KOPT-K1 (cell line): ENCODE results near the gene U2AF2.
"Not testable (repeated sequence)": the region's sequence is repeated elsewhere in the genome, so short reads cannot be mapped to it uniquely, and the experiment has no call there.

Source experiments
- H3K27ac ChIP-seq: fragments of 200-600 bp; sonication (generic); 2 replicates; pipeline ENCODE4 v1.5.1; 2016; ENCODE audit warnings: antibody characterized with exemption, mild to moderate bottlenecking, low read depth, low read length; ENCODE audit not compliant: poor library complexity, severe bottlenecking
- H3K36me3 ChIP-seq: fragments of 200-600 bp; sonication (generic); 2 replicates; pipeline ENCODE4 v1.5.1; 2017; ENCODE audit warnings: antibody characterized with exemption, mild to moderate bottlenecking, low read length, moderate library complexity; ENCODE audit not compliant: insufficient read depth
- H3K9me3 ChIP-seq: fragments of 200-600 bp; sonication (generic); 2 replicates; pipeline ENCODE4 v1.5.1; 2017; ENCODE audit warnings: antibody characterized with exemption, low read length, mild to moderate bottlenecking; ENCODE audit not compliant: insufficient read depth, poor library complexity, severe bottlenecking

Gene U2AF2

DNA sequence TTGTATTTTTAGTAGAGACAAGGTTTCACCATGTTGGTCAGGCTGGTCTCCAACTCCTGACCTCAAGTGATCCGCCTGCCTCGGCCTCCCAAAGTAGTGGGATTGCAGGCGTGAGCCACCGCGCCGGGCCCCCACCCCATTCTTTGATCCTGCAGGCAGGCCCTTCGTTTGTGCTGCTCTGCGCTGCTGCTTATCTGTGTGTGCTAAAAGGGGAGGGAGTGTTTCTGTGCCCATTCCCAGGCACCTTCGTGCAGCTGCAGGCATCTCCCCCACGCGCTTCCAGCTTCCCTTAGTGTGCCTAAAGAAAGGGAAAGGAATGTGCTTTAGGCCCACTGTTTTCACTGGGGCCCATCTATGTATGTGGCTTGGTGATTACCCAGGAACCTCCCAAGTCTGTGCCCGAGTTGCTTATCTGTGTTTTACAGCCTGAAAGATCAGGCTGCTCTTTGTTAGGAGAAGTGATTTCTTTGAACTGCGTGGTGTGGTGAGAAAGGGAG is 47.3 kb downstream of the U2AF2 start:
- Histone ChIP-seq H3K9me3 (no peaks in the 10 kb centered on the region), H3K36me3 (peaks cover 44% of the 10 kb centered on the region), H3K27ac (no peak overlapping the region)

DNA sequence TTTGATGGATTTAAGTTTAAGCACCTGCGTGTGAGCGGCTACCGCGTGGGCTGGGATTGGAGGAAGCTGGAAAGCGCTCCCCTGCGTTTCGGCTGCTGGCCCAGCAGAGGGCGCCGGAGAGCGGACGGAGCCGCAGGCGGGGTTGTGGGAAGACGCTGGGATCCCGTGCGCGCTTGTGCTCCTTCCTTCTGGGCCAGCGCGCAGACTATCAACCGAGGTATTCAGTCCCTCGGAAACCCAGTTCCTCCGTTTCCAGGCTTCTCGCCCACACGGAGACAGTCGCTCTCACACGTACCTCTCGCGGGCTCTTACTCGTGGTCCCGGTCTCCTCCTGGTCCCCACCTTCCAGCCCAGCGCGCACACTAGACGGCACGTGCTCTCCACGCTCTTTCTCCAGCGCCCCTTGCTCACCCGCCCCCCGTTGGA is 49.0 kb downstream of the U2AF2 start:
- H3K27ac ChIP-seq, result no peak overlapping the region
- peaks cover 30% of the 10 kb centered on the region for H3K36me3 ChIP-seq
- H3K9me3 ChIP-seq, result no peaks in the 10 kb centered on the region

DNA sequence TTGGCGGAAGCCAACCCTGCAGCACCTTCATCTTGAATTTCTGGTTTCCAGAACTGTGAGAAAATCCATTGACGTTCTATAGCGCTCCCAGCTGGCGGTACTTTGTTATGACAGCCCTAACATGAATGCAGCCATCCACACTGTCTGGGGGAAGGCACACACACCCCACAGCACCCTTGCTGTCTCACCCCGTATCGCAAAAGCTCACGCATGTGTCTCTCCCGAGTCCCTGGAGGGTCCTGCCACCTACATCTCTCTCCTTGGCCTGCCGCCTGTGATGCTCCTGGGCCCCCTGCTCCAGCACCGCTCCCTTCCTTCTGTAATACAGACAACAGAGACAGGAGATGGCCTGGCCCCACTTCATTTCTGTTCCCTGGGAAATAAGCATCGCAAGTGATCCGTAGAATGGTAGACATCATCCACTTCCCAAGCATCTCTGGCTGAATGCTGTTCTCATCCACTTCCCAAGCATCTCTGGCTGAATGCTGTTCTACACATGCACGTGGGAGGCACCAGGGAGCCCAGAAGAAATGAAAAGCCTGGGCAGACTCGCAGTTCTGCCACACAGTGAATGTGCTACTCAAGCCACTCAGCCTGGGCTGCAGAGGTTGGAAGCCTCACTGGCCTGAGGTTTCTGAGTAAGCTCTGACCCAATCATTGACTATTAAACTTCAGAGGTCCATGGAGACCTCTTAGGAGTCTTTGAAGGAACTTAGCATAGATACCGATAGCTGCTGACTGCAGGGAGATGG is 49.8 kb downstream of the U2AF2 start:
- Histone ChIP-seq H3K36me3 (peaks cover 23% of the 10 kb centered on the region), H3K27ac (no peak overlapping the region), H3K9me3 (no peaks in the 10 kb centered on the region)

DNA sequence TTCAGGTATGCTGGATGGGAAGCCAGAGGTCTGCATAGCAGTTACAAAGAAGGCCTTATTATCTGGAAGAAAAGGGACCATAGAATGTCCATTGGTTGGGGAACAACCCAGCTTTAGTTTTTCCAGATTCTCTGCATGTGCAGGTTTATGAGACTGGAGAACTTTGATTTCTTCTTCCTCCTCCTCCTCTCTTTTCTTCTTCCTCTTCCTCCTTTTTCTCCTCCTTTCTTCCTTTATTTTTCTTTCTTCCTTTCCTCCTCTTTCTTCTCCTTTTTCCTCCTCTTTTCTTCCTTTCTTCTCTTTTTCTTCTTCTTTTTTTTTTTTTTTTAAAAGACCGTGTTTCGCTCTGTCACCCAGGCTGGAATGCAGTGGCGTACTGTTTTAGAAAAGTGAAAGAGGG is 51.1 kb downstream of the U2AF2 start:
- peaks cover 16% of the 10 kb centered on the region for H3K36me3 ChIP-seq
- no peaks in the 10 kb centered on the region for H3K9me3 ChIP-seq
- H3K27ac ChIP-seq, result no peak overlapping the region

DNA sequence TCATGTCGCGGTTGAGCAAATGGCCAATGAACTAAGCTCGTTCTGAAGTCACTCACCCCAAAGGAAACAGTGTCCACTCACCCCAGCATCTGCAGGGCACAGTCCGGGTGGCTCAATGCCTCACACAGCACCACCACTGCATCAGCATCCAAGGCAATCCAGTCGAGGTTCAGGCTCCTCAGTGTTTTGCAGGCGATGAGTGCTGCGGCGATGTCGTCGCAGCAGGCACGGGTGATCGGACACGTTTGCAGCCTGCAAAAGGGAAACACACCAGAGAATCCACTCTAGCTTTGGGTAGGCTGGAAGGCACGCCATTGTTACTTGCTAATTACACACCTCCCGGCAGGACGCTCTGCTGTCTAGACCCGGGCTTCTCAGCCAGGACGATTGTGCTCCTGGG is 56.9 kb downstream of the U2AF2 start:
- H3K27ac ChIP-seq, result no peak overlapping the region
- peaks cover 5% of the 10 kb centered on the region for H3K9me3 ChIP-seq
- H3K36me3 ChIP-seq, result no peaks in the 10 kb centered on the region

DNA sequence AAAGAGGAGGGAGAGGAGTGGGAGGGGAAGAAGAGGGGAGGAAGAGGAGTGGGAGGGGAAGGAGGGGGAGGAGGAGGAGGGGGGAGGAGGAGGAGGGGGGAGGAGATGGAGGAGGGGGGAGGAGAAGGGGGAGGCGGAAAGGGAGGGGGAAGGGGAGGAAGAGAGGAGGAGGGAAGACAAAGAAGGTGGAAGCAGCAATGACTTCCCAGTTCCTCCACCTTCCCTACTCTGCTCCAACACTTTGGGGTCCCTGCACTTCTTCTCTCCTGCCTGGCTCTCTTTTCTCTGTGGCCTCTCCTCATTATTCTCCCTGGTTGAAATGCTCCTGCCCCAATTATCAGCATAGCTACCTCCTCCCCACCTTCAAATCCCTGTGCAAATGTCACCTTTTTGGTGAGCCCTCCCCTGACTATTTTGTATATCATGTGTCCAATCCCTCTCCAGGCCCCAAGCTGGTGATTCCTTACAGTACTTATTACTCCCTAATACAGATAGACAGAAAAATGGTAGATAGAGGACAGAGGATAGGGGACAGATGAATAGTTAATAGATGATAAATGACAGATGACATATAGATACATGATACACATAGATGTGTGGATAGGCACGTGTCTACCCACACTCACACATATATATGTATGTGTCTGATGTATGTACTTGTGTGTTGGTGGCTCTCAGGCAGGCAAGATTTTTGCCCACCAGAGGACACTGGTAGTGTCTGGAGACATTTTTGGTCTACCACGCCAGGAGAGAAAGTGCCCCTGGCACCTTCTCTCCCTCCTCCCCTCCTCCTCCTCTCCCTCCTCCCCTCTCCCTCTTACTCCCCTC is 58.2 kb downstream of the U2AF2 start:
- peaks cover 5% of the 10 kb centered on the region for H3K9me3 ChIP-seq
- H3K27ac ChIP-seq, result no peak overlapping the region
- no peaks in the 10 kb centered on the region for H3K36me3 ChIP-seq

DNA sequence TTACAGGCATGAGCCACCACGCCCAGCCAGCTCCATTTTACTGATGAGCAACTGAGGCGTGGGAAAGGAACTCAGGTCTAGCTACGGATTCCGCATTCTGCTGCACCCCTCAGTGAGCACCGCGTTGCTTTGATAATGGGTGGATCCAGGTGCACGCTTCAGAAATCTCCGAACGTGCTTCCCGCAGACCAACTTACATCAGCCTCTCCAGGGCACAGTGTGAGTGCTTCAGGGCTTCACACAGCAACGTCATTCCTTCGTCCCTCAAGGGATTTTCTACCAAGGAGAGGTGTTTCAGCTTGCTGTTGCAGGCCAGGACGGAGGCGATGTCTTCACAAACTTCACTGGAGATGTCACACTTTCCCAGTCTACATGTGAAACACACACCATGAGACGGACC is 61.7 kb downstream of the U2AF2 start:
- H3K27ac ChIP-seq, result no peak overlapping the region
- no peaks in the 10 kb centered on the region for H3K36me3 ChIP-seq
- peaks cover 27% of the 10 kb centered on the region for H3K9me3 ChIP-seq

DNA sequence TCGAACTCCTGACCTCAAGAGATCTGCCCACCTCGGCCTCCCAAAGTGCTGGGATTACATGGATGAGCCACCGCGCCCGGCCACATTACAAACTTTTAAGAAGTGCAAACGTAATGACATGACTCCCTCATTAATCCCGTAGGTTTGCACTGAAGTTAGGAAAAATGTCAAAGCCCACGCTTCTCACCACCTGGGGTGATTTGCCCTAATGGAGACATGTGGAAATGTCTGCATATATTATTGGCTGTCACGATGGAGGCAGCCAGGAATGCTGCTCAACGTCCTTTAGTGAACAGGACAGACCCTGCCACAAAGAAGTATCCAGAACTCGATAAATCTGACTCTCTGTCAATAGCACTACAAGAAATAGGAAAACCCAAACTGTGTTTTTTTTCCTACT is 62.4 kb downstream of the U2AF2 start:
- Histone ChIP-seq H3K36me3 (no peaks in the 10 kb centered on the region), H3K9me3 (peaks cover 34% of the 10 kb centered on the region), H3K27ac (no peak overlapping the region)

DNA sequence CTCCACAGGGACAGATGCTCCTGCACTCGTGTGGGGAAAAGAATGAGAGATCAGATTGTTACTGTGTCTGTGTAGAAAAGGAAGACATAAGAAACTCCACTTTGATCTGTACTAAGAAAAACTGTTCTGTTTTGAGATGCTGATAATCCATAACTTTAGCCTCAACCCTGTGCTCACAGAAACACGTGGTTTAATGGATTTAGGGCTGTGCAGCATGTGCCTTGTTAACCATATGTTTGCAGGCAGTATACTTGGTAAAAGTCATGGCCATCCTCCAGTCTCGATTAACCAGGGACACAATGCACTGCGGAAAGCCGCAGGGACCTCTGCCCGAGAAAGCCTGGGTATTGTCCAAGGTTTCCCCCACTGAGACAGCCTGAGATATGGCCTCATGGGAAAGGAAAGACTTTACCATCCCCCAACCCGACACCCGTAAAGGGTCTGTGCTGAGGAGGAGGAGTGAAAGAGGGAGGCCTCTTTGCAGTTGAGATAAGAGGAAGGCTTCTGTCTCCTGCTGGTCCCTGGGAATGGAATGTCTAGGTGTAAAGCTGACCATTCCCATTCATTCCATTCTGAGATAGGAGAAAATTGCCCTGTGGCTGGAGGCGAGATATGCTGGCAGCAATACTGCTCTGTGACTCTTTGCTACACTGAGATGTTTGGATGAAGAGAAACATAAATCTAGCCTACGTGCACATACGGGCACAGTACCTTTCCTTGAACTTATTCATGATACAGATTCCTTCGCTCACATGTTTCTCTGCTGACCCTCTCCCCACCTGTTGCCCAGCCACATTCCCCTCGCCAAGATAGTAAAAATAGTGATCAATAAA is 63.3 kb downstream of the U2AF2 start:
- peaks cover 39% of the 10 kb centered on the region for H3K9me3 ChIP-seq
- not testable (repeated sequence) for H3K36me3 ChIP-seq, H3K27ac ChIP-seq

DNA sequence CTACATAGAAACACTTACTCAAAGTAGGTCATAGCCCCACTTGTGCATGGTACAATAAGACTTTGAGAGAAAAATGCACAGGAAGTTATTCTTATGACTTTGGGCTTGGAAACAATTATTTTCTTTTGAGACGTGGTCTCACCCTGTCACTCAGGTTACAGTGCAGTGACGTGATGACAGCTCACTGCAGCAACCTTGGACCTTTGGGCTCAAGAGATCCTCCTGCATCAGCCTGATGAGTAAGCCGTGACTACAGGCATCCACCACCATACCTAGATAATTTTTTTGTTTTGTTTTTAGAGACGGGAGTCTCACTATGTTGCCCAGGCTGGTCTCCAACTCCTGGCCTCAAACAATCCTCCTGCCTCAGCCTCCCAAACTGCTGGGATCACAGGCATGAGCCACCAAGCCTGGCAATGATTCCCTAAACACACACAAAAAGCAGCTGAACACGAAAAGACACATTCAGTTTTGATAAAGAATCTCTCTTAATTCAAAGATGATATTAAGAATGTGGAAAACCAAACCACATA is 65.4 kb downstream of the U2AF2 start:
- H3K36me3 ChIP-seq, result no peaks in the 10 kb centered on the region
- H3K27ac ChIP-seq, result no peak overlapping the region
- H3K9me3 ChIP-seq, result peaks cover 34% of the 10 kb centered on the region

DNA sequence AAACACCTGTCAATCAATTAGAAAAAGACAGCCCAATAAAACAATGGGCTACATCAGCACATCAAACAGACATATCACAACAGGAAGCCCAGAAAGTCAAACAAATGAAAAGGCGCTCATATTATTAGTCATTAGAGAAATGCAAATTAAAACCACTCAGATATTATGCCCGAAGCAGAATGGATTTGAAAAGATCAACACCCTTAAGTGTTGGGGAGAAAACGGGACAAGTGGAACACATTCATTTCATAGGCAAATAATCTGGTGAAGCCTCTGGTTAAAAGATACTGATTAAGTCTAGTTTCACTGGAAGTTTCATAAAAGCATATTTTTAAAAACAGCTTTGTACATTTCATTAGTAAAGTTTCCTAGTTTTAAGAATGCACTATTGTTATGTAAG is 66.0 kb downstream of the U2AF2 start:
- Histone ChIP-seq H3K27ac (no peak overlapping the region), H3K9me3 (peaks cover 34% of the 10 kb centered on the region), H3K36me3 (no peaks in the 10 kb centered on the region)

DNA sequence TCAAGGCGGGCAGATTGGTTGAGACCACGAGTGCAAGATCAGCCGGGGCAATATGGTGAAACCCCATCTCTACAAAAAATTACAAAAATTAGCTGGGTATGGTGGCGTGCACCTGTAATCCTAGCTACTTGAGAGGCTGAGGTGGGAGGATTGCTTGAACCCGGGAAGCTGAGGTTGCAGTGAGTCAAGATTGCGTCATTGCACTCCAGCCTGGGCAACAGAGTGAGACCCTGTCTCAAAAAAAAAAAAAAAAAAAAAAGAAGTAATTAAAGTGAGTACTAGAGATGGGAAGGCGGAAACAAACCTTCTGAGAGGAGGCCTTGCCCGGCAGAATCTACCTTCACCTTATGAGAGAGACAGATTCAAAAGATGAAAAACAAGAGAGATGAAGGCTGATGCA is 68.7 kb downstream of the U2AF2 start:
- H3K9me3 ChIP-seq, result peaks cover 34% of the 10 kb centered on the region
- H3K36me3 ChIP-seq, result no peaks in the 10 kb centered on the region
- no peak overlapping the region for H3K27ac ChIP-seq
